ENCODE results near the gene ENPEP.
"Not testable (repeated sequence)": the region's sequence is repeated elsewhere in the genome, so short reads cannot be mapped to it uniquely, and the experiment has no call there.

ENPEP gene

DNA sequence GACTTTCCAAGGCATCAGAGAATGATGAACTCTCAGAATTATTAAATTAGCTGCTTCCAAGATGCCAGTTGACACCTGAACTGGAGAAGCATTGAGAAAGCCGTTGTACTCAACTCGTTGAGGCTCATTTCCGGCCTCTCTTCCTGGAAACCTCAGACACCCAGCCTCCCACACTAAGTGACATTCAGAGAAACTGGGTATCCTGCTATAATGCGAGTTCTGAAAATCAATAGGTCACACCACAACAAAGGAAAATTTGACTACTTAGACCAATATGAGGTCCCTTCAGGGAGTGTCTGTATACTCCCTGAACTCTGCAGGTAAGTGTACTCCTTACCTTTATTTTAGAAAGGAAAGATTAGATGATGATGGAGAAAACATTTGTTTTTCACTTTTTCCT, 51.2 kb downstream of the ENPEP start:
- no peak for DNase-seq

GRCh38 chr4:110532901-110533589, 57.1 kb downstream of the ENPEP start:
- DNase-seq: peak; percentile 15

DNA sequence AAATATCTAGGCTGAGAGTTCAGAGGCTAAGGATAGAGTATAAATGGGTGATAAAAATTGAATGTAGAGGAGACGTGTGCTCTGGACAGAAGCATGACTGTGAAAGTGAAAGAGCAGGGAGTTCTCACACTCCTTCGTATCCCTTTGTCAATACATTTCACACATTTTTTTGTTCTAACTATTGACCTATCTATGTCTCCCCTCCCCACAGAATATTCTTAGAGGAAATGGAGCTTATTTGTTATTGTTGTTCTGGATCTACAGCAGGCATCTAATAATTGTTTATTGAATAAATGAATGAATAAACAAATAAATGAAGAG, 57.6 kb downstream of the ENPEP start:
- no peak for DNase-seq

DNA sequence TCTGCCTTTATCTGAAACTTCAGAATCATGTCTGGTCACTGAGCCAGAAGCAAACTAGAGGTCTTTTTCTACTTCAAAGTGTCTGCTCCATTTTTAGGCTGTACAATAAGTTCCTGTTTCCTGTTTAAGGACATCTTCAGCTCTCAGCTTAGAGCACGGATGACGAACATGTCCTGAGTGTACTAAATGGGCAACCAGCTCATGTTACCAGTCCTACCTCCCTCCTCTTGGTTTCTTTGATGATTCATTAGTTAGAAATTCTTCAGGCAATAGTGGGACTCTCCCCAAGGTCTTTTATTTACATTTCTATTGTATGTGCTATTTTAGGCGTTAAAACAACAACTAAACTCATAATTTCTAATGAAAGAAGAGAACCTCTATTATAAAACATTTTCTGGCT, 58.0 kb downstream of the ENPEP start:
- peak; percentile 89 for DNase-seq

DNA sequence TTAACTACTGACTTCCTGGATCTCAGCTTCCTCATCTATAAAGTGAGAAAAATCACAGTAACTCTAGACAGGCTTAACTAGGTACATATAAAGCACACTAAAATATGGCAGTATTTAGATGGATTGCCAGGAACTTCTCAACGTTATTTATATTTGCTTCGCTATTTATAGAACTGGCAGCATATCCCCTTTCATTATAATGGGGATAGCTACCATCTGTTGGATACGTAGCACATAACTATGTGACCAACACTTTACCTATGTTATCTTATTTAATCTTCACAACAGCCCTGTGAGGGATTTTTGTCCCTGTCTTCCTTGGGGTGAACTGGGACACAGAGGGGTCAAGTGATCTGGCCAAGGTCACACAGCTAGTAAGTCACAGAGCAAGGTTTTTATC, 64.6 kb downstream of the ENPEP start:
- peak; percentile 25 for DNase-seq

GRCh38 chr4:110540982-110541451, 65.1 kb downstream of the ENPEP start:
- DNase-seq: peak; percentile 78

GRCh38 chr4:110543577-110543976, 67.6 kb downstream of the ENPEP start:
- DNase-seq: peak; percentile 10

- DNase-seq: no peak
Observed at GRCh38 chr4:110544594-110544993, 68.6 kb downstream of the ENPEP start.

DNA sequence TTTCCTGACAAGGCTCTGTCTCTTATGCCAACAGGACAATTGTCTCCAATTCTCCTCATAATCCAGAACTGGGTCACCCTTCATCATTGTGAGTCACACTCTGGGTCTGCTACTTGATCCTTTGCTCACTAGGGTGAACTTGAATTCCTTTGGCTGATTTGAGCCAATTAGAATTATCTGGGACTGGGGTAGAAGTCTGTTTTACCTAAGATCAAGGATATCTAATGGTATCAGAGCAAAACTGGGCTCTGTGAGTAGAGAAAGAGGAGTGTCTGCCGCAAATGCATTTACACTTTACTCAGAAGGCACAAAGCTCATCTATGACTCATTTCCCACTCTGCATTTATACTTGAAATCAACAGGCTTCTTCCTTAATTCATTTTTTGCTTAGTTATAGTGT, 74.3 kb downstream of the ENPEP start:
- DNase-seq: peak; percentile 10

GRCh38 chr4:110553197-110553596, 77.2 kb downstream of the ENPEP start:
- DNase-seq: no peak

DNA sequence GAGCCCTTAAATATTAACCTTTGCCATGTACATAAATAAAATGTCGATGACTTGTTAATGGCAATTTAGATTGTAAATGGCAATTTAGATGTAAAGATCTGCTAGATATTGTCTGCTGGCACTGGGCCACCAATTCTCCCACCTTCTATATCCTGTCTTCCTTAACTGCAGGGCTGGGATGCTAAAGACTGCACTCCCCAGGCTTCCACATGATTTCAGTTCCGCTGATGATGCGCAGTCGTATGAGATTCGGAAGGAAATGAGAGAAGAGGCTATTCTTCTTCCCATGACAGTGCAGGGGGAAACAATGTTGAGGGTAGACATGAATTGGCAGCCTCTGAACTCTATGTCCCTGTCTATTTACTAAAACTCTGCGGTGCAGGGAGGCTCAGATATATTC, 91.3 kb downstream of the ENPEP start:
- DNase-seq: no peak

- not testable (repeated sequence) for DNase-seq
Observed at GRCh38 chr4:110576696-110577095, 100.7 kb downstream of the ENPEP start.

DNA sequence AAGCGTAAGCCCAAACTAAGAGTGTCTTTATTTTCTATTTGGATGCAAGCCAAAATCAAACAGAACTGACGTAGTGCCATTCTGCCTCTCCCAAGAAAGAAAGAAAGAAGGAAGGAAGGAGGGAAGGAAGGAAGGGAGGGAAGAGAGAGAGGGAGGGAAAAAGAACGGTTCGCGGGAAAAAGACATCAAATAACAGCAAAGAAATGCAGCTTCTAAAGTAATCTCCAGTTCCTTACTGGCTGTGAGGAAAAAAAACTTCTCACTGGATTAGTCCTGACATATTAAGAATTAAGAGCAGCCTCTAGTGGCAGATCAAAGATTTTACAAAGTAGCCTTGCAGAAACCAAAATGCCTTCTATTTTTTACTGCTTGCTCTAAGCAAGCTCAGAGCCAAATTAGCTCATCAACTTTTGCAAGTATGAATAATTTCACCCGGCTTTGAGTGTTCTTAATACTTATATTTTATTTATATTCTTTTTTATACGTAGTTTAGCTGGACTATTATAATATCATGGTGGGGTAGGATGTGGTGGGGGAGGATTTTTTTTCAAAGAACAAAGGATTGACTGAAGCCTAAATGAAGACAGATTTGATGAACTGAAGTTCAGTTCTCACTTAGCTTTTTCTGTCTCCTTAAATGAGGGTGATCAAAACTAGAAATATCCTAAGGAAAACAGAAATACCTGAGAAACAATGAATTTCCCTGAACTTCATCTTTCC, 110.3 kb downstream of the ENPEP start:
- peak; percentile 66 for DNase-seq

DNA sequence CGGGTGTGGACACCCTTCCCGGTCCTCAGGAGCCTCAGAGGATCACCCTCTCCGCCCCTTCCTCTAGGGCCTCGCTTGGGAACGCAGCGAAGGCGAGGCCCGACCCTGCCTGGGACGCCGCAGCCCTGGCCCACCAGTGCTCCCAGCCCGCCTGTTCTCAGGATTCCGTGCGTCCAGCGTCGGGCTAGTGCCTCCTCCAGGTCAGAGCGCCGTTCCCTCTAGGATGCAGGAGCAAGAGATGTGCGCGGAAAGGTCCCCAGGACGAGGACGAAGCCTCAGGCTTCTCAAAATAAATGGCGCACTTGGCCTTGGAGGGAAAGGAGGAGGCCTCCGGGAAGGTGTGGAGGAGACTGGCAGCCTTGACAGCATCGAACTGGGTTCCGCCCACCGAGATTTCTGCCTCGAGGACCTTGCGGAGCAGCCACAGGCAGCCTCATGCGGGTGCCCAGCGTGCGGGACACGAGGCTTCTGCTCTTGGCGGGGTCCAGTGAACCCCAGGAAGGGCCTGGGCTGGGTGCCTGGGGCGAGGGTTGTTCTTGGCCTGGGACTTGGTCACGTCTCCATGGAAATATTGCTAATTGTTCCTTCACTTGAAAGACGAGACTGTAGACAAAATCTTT, 111.8 kb downstream of the ENPEP start:
- DNase-seq: no peak

DNA sequence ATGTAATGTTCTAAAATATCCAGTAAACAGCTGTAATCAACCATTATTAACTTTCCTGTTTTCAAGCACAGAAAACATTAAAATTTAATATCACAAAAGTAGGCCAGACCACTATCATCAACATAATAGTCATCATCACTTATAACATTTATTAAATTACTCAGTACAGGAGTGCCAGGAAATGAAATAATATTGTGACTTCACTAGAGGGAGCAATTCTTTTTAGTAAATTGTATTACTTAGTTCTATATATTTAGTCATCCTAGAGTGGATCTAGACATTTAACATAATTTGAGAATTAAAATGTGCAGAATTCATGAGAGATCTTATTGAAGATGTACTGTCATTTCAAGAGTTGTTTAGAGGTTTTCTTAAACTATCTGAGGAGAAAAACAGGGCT, 113.3 kb downstream of the ENPEP start:
- peak; percentile 15 for DNase-seq

GRCh38 chr4:110595583-110595982, 119.6 kb downstream of the ENPEP start:
- no peak for DNase-seq

DNA sequence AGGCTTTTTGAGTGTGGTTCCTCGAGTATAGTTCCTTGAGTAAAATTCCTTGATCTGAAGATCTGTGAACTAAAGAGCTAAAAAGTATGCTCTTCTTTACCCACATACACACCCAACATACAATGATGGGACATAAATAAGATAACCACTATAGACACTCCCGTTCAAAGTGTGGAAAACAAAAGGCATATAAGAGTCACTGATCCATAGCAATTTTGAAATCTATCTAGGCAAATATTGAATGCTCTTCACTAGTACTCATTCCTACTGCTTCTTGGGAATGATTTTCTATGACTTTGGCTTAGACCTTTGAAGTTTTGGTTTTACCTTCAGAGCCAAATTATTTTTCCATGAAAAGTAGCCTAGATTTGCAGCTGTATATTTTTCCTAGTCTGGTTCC, 120.5 kb downstream of the ENPEP start:
- no peak for DNase-seq

DNA sequence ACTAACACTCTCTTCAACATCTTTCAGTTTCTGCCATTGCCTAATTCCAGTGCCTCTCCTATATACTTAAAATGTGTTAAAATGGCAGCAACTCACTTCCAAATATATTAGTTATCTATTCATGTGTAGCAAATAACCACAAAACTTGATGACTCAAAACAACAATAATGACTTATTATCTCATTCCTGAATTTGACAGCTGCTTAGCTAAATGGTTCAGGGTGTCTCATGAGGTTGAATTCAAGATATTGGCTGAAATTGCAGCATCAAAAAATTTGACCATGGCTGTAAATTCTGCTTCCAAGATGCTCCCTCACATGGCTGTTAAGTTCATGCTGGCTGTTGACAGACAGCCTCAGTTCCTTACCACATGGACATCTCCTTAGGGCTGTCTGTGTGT, 121.6 kb downstream of the ENPEP start:
- DNase-seq: no peak

DNA sequence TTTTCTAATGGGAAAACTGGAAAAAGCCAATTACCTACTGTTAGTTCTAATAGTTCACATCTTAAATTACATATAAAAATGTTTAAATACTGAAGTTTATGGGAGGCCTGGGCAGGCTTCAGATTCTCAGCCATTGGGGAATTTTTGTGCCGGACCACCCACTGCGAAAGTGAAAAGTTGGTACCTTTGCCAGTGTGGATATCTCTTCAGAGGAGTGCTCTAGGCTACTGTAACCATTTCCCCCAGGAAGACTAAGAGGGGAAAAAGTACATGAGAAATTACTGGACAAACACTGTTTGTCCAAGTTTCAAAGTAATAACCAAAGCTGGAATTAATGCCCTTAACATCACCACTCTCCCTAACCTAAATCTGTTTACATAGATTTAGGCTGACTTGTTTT, 126.1 kb downstream of the ENPEP start:
- no peak for DNase-seq

DNA sequence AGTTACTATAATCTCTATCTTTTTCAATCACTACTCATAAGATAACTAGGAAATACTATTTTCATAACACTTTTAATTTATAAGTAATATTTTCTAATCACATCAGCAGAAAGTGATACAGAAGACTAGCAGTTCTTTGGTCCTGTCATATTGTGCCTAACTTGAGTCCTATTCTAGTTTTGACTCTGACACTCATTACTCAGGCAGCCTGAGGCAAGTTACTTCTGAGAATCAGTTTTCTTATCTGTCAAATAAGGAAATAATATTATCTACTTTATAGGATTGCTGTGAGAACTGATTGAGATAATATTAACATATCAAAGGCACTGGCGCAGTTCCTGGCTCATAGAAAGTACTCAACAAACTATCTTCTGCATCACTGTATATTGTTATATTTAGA, 129.1 kb downstream of the ENPEP start:
- DNase-seq: no peak

- no peak for DNase-seq
Observed at GRCh38 chr4:110609044-110609750, 133.2 kb downstream of the ENPEP start.

DNA sequence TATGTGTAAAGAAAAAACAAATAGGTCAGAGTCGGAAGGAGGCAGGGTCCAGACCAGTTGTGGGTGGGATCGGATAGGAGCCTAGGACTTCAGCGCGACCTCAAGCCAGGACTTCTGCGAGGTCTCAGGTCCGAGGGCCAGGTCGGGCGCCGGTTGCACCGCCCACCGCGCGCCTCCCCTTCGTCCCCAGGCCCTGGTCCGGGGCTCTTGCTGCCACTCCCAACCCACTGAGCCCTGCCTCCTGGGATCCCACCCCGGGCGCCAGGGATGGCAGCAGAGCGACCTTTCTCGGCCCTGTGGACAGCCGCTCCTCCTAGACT, 134.6 kb downstream of the ENPEP start:
- DNase-seq: no peak

- no peak for DNase-seq
Observed at GRCh38 chr4:110610940-110611831, 135.2 kb downstream of the ENPEP start.
